ENCODE results near the gene HOXD13.

DNA sequence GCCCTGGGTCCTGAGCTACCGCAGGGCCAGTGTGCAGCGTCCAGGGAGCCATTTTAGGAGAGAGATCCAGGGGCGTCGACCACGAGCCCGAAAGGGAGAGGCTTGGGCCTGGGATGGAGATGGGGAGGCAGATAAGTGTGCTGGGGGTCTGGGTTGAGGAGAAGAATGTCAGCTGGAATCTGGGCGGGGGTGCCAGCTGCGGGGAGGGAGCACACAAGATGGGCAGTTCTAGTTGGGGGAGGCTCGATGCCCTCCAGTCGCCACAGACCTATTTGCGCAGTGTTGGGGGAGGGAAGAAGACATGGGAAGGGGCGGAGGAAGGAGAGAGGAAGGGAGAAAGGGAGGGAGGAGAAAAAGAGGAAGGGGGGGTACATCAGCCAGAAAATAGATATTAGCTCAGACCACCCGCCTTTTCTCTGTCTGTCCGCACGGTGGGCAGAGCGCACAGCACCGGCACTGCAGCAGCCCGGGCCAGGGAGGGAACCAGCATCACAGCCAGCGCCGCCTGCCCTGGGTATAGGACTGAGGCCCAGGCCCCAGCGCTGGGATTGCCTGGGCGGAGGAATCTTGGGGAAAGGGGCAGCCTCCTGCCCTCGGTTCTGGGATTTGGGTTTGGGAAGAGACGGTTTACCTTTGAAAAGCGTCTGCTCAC, 12.7 kb downstream of the HOXD13 start:
- TF ChIP-seq POLR2A (IDR thresholded peaks at IDR 0.05; ENCODE audit: low read depth, low read length) (no peak), POLR2AphosphoS5 (IDR thresholded peaks at IDR 0.05; ENCODE audit: low read depth, low read length) (no peak), TAF1 (IDR thresholded peaks at IDR 0.05; ENCODE audit: borderline replicate concordance, low read depth, low read length) (no peak)

Measured in GM12892 (cell line).